HepG2 (cell line): ENCODE data around the gene HOXA10.

ENCODE experiments used
- BCL6 ChIP-seq: IDR thresholded peaks from 2 replicates; pipeline ENCODE4 v1.6.1; 2016; ENCODE audit warnings: missing genetic modification reagents, missing compliant biosample characterization
- CEBPB ChIP-seq: IDR thresholded peaks from 2 replicates; pipeline ENCODE4 v1.6.1; 2011; ENCODE audit warnings: low read depth, low read length, improper control_type of control experiment, borderline replicate concordance
- CTCF ChIP-seq: sonication (generic); formaldehyde crosslinking; IDR thresholded peaks from 2 replicates; pipeline ENCODE4 v1.5.0; 2020; ENCODE audit warnings: mild to moderate bottlenecking, missing genetic modification reagents, moderate library complexity
- HDAC6 ChIP-seq: fragments of 200-600 bp; sonication (generic); IDR thresholded peaks from 2 replicates; pipeline ENCODE4 v1.7.0; 2017; ENCODE audit warnings: mild to moderate bottlenecking, antibody characterized with exemption, low read length, low read depth
- POLR2A ChIP-seq, 2 experiments: IDR thresholded peaks; 2 replicates each; pipeline ENCODE4 v1.6.1; 2011; ENCODE audit warnings: low read depth in 2 of 2, low read length in 2 of 2, mild to moderate bottlenecking in 1 of 2, moderate library complexity in 1 of 2; ENCODE audit not compliant: insufficient read depth in 1 of 2
- TAF1 ChIP-seq: sonication (generic); formaldehyde crosslinking; IDR thresholded peaks from 2 replicates; pipeline ENCODE4 v1.4.0; 2020; ENCODE audit warnings: missing genetic modification reagents
- ZFP62 ChIP-seq: sonication (generic); formaldehyde crosslinking; IDR thresholded peaks from 2 replicates; pipeline ENCODE4 v1.4.0; 2020; ENCODE audit warnings: missing genetic modification reagents
- ZNF660 ChIP-seq: sonication (generic); formaldehyde crosslinking; IDR thresholded peaks from 2 replicates; pipeline ENCODE4 v1.5.1; 2020; ENCODE audit warnings: mild to moderate bottlenecking, low read depth, missing genetic modification reagents, borderline replicate concordance

DNA sequence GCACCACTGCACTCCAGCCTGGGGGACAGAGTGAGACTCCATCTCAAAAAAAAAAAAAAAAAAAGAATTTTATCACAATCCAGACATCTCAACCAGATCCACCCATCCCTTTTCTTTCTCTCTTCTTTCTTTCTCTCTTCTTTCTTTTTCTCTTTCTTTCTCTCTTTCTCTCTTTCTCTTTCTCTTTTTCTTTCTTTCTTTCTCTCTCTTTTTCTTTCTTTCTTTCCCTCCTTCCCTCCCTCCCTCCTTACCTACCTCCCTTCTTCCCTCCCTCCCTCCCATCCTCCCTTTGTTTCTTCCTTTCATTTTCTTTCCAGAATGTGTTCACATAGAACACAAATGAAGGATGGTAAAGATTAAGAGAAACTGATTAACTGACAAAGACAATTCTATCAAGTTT is 43.8 kb upstream of the HOXA10 start:
- TF ChIP-seq TAF1 (CRISPR knock-in tag) (no peak), ZNF660 (CRISPR knock-in tag) (no peak), CEBPB (no peak), HDAC6 (no peak), CTCF (no peak), POLR2A (IDR thresholded peaks at IDR 0.05; ENCODE audit: insufficient read depth in 1 of 2, low read depth in 2 of 2, low read length in 2 of 2) (no peak), BCL6 (CRISPR knock-in tag) (no peak), ZFP62 (no peak)
